Mesothelial cell of epicardium (in vitro differentiated cells): Measurements from ENCODE around the gene KRT27. TPM values are rescaled to one million over a fixed set of nuclear protein-coding genes. Genes with fewer than 3 reads are reported as not detected.

Experiments
- DNase-seq, 2 experiments: peaks; one replicate each; pipeline ENCODE4 v3.0.0; 2021; ENCODE audit warnings: low spot score in 2 of 2; ENCODE audit not compliant: unreplicated experiment in 2 of 2
- H3K27ac Mint-ChIP-seq: 2 replicates; pipeline ENCODE4 v1.8.0; 2021; ENCODE audit warnings: mixed read lengths
- H3K27me3 Mint-ChIP-seq: 2 replicates; pipeline ENCODE4 v1.8.0; 2021; ENCODE audit warnings: low read depth, mixed read lengths
- H3K36me3 Mint-ChIP-seq: 2 replicates; pipeline ENCODE4 v1.8.0; 2021; ENCODE audit warnings: mixed read lengths
- H3K4me1 Mint-ChIP-seq: 2 replicates; pipeline ENCODE4 v1.8.0; 2021; ENCODE audit warnings: mixed read lengths
- H3K4me3 Mint-ChIP-seq: 2 replicates; pipeline ENCODE4 v1.8.0; 2021; ENCODE audit warnings: mild to moderate bottlenecking, moderate library complexity, mixed read lengths
- H3K9me3 Mint-ChIP-seq: 2 replicates; pipeline ENCODE4 v1.8.0; 2021; ENCODE audit warnings: mixed read lengths
- CTCF ChIP-seq: fragments of 200-600 bp; sonication (generic); IDR thresholded peaks from one replicate; pipeline ENCODE4 v1.5.0; 2021; ENCODE audit warnings: antibody characterized with exemption; ENCODE audit not compliant: unreplicated experiment
- total RNA-seq: library from RNA; stranded (reverse); gene quantifications from 3 replicates; pipeline ENCODE4 v1.2.1, GENCODE V29; 2021

Gene KRT27
- total RNA-seq, 1 donor from 2014 or later: not detected

- H3K9me3 Mint-ChIP-seq: no peaks in the 10 kb centered on the region
- H3K4me1 Mint-ChIP-seq: no peaks in the 10 kb centered on the region
Observed at GRCh38 chr17:40779181-40779909, 3.0 kb downstream of the KRT27 start.

DNA sequence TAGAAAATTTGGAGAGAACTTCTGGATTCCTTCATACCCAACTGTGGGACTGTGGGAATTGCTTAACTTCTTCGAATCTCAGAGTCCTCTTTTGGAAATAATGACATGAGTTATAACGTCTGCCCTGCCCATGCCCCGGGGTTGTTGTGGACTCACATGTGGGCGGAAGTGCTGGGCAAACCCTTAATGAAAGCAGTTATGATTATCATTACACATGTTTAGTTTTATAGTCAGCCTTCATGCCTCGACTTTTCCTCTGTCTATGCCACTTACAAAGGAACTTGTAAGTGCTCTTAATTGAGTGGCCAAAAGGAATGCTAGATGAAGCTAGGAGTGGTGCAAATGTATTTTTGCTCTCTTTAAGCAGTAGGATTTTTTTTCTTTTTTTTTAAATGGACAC is 3.9 kb downstream of the KRT27 start:
- no peak for TF ChIP-seq CTCF
- no peaks in the 10 kb centered on the region for H3K36me3 Mint-ChIP-seq
- DNase-seq: no peak
- no peak overlapping the region for H3K27ac Mint-ChIP-seq
- peaks cover 52% of the 10 kb centered on the region for H3K27me3 Mint-ChIP-seq
- H3K4me3 Mint-ChIP-seq: no peak overlapping the region
- H3K9me3 Mint-ChIP-seq: no peaks in the 10 kb centered on the region
- no peaks in the 10 kb centered on the region for H3K4me1 Mint-ChIP-seq

More at GRCh38 chr17:40779181-40779909, 3.0 kb downstream of the KRT27 start:
- no peak for TF ChIP-seq CTCF
- Mint-ChIP-seq H3K27me3 (peaks cover 48% of the 10 kb centered on the region), H3K4me3 (no peak overlapping the region), H3K27ac (no peak overlapping the region), H3K36me3 (no peaks in the 10 kb centered on the region)
- DNase-seq: no peak

DNA sequence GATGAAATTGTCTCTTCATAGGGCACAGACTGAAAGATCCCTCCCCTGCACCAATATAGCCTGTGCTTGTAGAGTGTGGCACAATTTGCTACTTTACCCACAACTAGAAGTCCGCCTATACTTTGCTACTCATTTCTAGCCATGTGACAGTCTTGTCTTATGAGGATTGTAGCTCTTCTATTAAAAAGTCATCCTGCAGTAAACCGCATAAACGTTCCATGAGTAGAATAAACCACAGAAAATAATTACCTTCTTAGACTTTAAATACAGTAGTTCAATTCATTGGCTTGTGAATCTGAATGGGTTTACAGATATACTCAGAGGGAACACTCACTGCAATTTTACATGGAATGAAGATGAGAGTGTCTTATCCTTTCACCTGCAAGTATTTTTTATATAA is 4.4 kb downstream of the KRT27 start:
- TF ChIP-seq CTCF: no peak
- Mint-ChIP-seq H3K27ac (no peak overlapping the region), H3K4me1 (no peaks in the 10 kb centered on the region), H3K36me3 (no peaks in the 10 kb centered on the region), H3K27me3 (peaks cover 53% of the 10 kb centered on the region), H3K4me3 (no peak overlapping the region), H3K9me3 (no peaks in the 10 kb centered on the region)
- no peak for DNase-seq

DNA sequence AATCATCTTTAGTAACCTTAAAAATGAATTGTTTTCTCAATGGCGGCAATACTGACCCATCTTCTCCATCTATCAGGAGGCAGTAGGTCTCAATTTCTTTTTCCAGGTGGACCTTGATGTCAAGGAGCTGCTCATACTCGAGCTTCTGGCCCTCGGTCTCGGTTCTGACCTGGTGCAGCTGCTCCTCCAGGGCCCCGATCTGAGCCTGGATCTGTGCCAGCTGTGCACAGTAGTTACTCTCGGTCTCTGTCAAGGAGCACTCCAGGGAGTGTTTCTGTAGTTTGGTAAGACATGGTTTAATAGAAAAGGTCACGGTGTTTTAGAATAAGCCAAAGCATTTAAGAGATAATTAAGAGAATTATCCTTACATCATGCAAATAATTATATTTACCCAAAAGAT is 4.9 kb downstream of the KRT27 start:
- Mint-ChIP-seq H3K36me3 (no peaks in the 10 kb centered on the region), H3K9me3 (no peaks in the 10 kb centered on the region), H3K4me3 (no peak overlapping the region), H3K4me1 (no peaks in the 10 kb centered on the region), H3K27me3 (peaks cover 55% of the 10 kb centered on the region), H3K27ac (no peak overlapping the region)
- no peak for DNase-seq
- no peak for TF ChIP-seq CTCF

DNA sequence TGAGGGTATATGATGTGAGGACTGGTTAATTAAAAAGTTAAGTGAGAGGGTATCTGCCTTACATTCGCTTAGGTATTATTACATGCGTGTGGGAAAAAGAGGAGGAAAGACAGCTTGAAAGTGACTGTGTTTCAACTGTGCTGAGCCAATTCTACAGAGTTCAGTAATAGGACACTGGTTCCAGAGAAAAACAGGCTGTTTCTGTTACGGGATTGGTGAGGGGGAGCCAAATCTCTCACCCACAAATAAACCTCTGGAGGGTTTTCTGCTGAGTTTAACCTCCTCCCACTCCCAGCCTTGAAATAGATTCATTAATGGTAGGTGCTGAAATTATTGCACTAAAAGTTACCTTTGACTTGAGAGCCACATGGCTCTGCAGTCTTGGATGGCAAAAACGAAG is 6.4 kb downstream of the KRT27 start:
- Mint-ChIP-seq H3K9me3 (no peaks in the 10 kb centered on the region), H3K36me3 (no peaks in the 10 kb centered on the region), H3K27ac (no peak overlapping the region), H3K4me1 (no peaks in the 10 kb centered on the region), H3K27me3 (peaks cover 64% of the 10 kb centered on the region), H3K4me3 (no peak overlapping the region)
- no peak for DNase-seq
- no peak for TF ChIP-seq CTCF
